ENCODE measurements around the gene RBSN.

- TF ChIP-seq CTCF (IDR thresholded peaks at IDR 0.05; ENCODE audit: low read depth, low read length) (no peak), POLR2A (IDR thresholded peaks at IDR 0.05; ENCODE audit: extremely low read depth, insufficient read length) (no peak), MYC (IDR thresholded peaks at IDR 0.05; ENCODE audit: low read depth, low read length) (no peak), MAX (IDR thresholded peaks at IDR 0.05; ENCODE audit: low read depth, low read length) (no peak)
These were observed 13.1 kb upstream of the RBSN start for GRCh38 chr3:15112011-15112410.
